HepG2 (cell line): Measurements from ENCODE around the gene IBA57. TPM values are rescaled to one million over a fixed set of nuclear protein-coding genes. Genes with fewer than 3 reads are reported as not detected.
A peak's percentile ranks its signal among the peaks of the same experiment; 100 is the strongest.

Experiments used
- ATAC-seq: fragments of 200-7000 bp; cut with Tn5 transposase; 3 replicates; pipeline ENCODE4 v1.9.1; 2020; ENCODE audit warnings: mild to moderate bottlenecking, moderate library complexity
- BruUV-seq: library from RNA; stranded (reverse); fragments of 400-500 nt; replicated peaks from 2 replicates; lab custom pipeline; 2021; lab: Mats Ljungman, UMichigan
- CTCF ChIA-PET: fragments of 300-600 bp; formaldehyde crosslinking; extraction: SDS; loops from one replicate; lab custom pipeline; 2021; ENCODE audit warnings: low total read pairs, inconsistent platforms, low intra/inter-chr PET ratio; lab: Yijun Ruan, JAX
- POLR2A ChIA-PET: fragments of 350-600 bp; sonication (Branson Sonifier 250); formaldehyde crosslinking; loops from one replicate; lab custom pipeline; 2020; ENCODE audit warnings: antibody characterized with exemption, inconsistent platforms; lab: Yijun Ruan, JAX
- DNase-seq: peaks from one replicate; pipeline ENCODE4 v3.0.0-alpha.2; 2015; ENCODE audit warnings: low spot score
- FAIRE-seq: peaks from 3 replicates; lab custom pipeline; 2011; peaks lifted over from hg19 to GRCh38; lab: Jason Lieb, UNC
- H2AFZ ChIP-seq: one replicate; pipeline ENCODE4 v1.6.1; 2011; ENCODE audit warnings: low read length, inconsistent platforms
- H3K27ac ChIP-seq: fragments of 300-600 bp; 3 replicates; pipeline ENCODE4 v1.8.0; 2011; ENCODE audit warnings: mixed run types, mild to moderate bottlenecking, mixed read lengths, low read length, inconsistent platforms; ENCODE audit not compliant: insufficient read depth; ENCODE audit errors: extremely low read length
- H3K27me3 ChIP-seq, 2 experiments: fragments of 200-600 bp in 1 of 2; 2 replicates in 1 of 2; 3 replicates in 1 of 2; pipeline versions ENCODE4 v1.6.0 to v1.8.0; 2011; ENCODE audit warnings: low read length in 2 of 2, mild to moderate bottlenecking in 2 of 2, moderate library complexity in 2 of 2, inconsistent platforms in 1 of 2; ENCODE audit not compliant: insufficient read depth in 2 of 2, control insufficient read depth in 1 of 2
- H3K36me3 ChIP-seq, 2 experiments: fragments of 200-600 bp in 1 of 2; replicated peaks in 1 of 2; 2 replicates in 1 of 2; 3 replicates in 1 of 2; pipeline versions ENCODE4 v1.5.1 to v1.8.0; 2011; ENCODE audit warnings: low read length in 2 of 2, inconsistent platforms in 1 of 2; ENCODE audit not compliant: insufficient read depth in 2 of 2, control insufficient read depth in 1 of 2
- H3K4me1 ChIP-seq: 2 replicates; pipeline ENCODE4 v1.5.1; 2012; ENCODE audit warnings: low read length, inconsistent platforms; ENCODE audit not compliant: insufficient read depth
- H3K4me2 ChIP-seq: 2 replicates; pipeline ENCODE4 v1.6.0; 2011; ENCODE audit warnings: low read depth, low read length, inconsistent platforms
- H3K4me3 ChIP-seq, 3 experiments: fragments of 200-600 bp in 1 of 3; sonication (generic), shearing (Covaris generic) in 1 of 3; replicated peaks in 1 of 3; 2 replicates each; pipeline ENCODE4 v1.5.1; 2011 to 2016; ENCODE audit warnings: low read length in 3 of 3, inconsistent platforms in 2 of 3, low read depth in 2 of 3, mild to moderate bottlenecking in 2 of 3, control low read depth in 1 of 3, mixed read lengths in 1 of 3; ENCODE audit not compliant: insufficient read depth in 1 of 3
- H3K79me2 ChIP-seq: one replicate; pipeline ENCODE4 v1.6.1; 2011; ENCODE audit warnings: low read length, inconsistent platforms; ENCODE audit not compliant: insufficient read depth
- H3K9ac ChIP-seq: 2 replicates; pipeline ENCODE4 v1.6.0; 2011; ENCODE audit warnings: mild to moderate bottlenecking, low read depth, low read length, inconsistent platforms; ENCODE audit not compliant: insufficient read depth
- H3K9me3 ChIP-seq: 2 replicates; pipeline ENCODE4 v1.5.1; 2012; ENCODE audit warnings: mild to moderate bottlenecking, low read length
- H4K20me1 ChIP-seq: 2 replicates; pipeline ENCODE4 v1.6.0; 2011; ENCODE audit warnings: inconsistent platforms, mild to moderate bottlenecking, low read length, moderate library complexity; ENCODE audit not compliant: insufficient read depth
- ARID4A ChIP-seq: sonication (generic); formaldehyde crosslinking; IDR thresholded peaks from 2 replicates; pipeline ENCODE4 v1.5.0; 2020; ENCODE audit warnings: mild to moderate bottlenecking, missing genetic modification reagents, borderline replicate concordance
- CHD4 ChIP-seq: fragments of 200-600 bp; sonication (generic); IDR thresholded peaks from 2 replicates; pipeline ENCODE4 v1.7.0; 2017; ENCODE audit warnings: mild to moderate bottlenecking, low read length, borderline replicate concordance
- DNMT1 ChIP-seq: sonication (generic); formaldehyde crosslinking; IDR thresholded peaks from 2 replicates; pipeline ENCODE4 v1.5.1; 2020; ENCODE audit warnings: mild to moderate bottlenecking, missing genetic modification reagents
- DNMT3B ChIP-seq: conservative IDR thresholded peaks from 2 replicates; pipeline ENCODE4 v1.6.1; 2016; ENCODE audit warnings: missing biosample characterization, control low read depth
- HOXA7 ChIP-seq: sonication (generic); formaldehyde crosslinking; IDR thresholded peaks from 2 replicates; pipeline ENCODE4 v1.8.1; 2022; ENCODE audit warnings: mild to moderate bottlenecking, missing genetic modification reagents, moderate library complexity
- MAF1 ChIP-seq: sonication (generic); formaldehyde crosslinking; IDR thresholded peaks from 2 replicates; pipeline ENCODE4 v1.5.0; 2020; ENCODE audit warnings: missing genetic modification reagents, borderline replicate concordance
- MAFG ChIP-seq: sonication (generic); formaldehyde crosslinking; IDR thresholded peaks from 2 replicates; pipeline ENCODE4 v1.5.1; 2020; ENCODE audit warnings: mild to moderate bottlenecking, missing genetic modification reagents
- MIER2 ChIP-seq: IDR thresholded peaks from 2 replicates; pipeline ENCODE4 v1.6.1; 2016; ENCODE audit warnings: missing biosample characterization, missing genetic modification reagents
- MTA1 ChIP-seq: sonication (generic); formaldehyde crosslinking; IDR thresholded peaks from 2 replicates; pipeline ENCODE4 v1.4.0; 2020; ENCODE audit warnings: missing genetic modification reagents, mild to moderate bottlenecking, borderline replicate concordance
- NCOA5 ChIP-seq: sonication (generic); formaldehyde crosslinking; IDR thresholded peaks from 2 replicates; pipeline ENCODE4 v1.4.0; 2020; ENCODE audit warnings: missing genetic modification reagents
- NFIB ChIP-seq: sonication (generic); formaldehyde crosslinking; IDR thresholded peaks from 2 replicates; pipeline ENCODE4 v1.9.0; 2021; ENCODE audit warnings: missing genetic modification reagents, mild to moderate bottlenecking, borderline replicate concordance
- RBAK ChIP-seq: sonication (generic); formaldehyde crosslinking; IDR thresholded peaks from 2 replicates; pipeline ENCODE4 v1.5.1; 2020; ENCODE audit warnings: mild to moderate bottlenecking, missing genetic modification reagents
- SNAI1 ChIP-seq: sonication (generic); formaldehyde crosslinking; IDR thresholded peaks from 2 replicates; pipeline ENCODE4 v1.5.0; 2020; ENCODE audit warnings: mild to moderate bottlenecking, missing genetic modification reagents, borderline replicate concordance
- ZBTB38 ChIP-seq: sonication (generic); formaldehyde crosslinking; IDR thresholded peaks from 2 replicates; pipeline ENCODE4 v1.5.1; 2020; ENCODE audit warnings: mild to moderate bottlenecking, missing genetic modification reagents
- ZC3H4 ChIP-seq: sonication (generic); formaldehyde crosslinking; IDR thresholded peaks from 2 replicates; pipeline ENCODE4 v1.4.0; 2020; ENCODE audit warnings: missing genetic modification reagents, borderline replicate concordance
- ZKSCAN8 ChIP-seq: IDR thresholded peaks from 2 replicates; pipeline ENCODE4 v1.6.1; 2016; ENCODE audit warnings: borderline replicate concordance, missing genetic modification reagents, missing compliant biosample characterization
- ZNF10 ChIP-seq: sonication (generic); formaldehyde crosslinking; IDR thresholded peaks from 2 replicates; pipeline ENCODE4 v1.4.0; 2020; ENCODE audit warnings: mild to moderate bottlenecking, low read depth, missing genetic modification reagents, borderline replicate concordance
- ZNF263 ChIP-seq: sonication (generic); formaldehyde crosslinking; IDR thresholded peaks from 2 replicates; pipeline ENCODE4 v1.4.0; 2020; ENCODE audit warnings: missing genetic modification reagents
- WGBS: methylation state at CpG from one replicate; pipeline ENCODE4 v1.1.6; 2017; ENCODE audit warnings: low lambda C conversion rate; 5-methylcytosine and 5-hydroxymethylcytosine counted together
- in situ Hi-C: cut with HindIII; loops from 2 replicates; pipeline ENCODE4 v1.10.0; 2017; ENCODE audit warnings: low pct_unique_long_range_greater_than_20kb; ENCODE audit not compliant: extremely low pct_ligation_motif_present
- intact Hi-C: fragments of 100-400 bp; cut with micrococcal nuclease; formaldehyde crosslinking; loops from one replicate; pipeline ENCODE4 v1.10.0; 2022; ENCODE audit not compliant: unreplicated experiment
- polyA plus RNA-seq, 8 experiments: library from polyadenylated mRNA; depleted of rRNA in 3 of 8; stranded (reverse) in 7 of 8; unstranded in 1 of 8; fragments of >200 nt; fragmentation: Illumina TruSeq in 4 of 8; extraction: Trizol in 4 of 8; gene quantifications; 2 replicates each; pipeline versions ENCODE4 v1.2.1 to v1.2.3, GENCODE V29; 2011 to 2016; ENCODE audit warnings: low read depth in 4 of 8, missing spikeins in 1 of 8, mixed read lengths in 1 of 8; ENCODE audit not compliant: insufficient read depth in 1 of 8
- total RNA-seq, 5 experiments: library from RNA; depleted of rRNA; stranded (reverse); fragments of >200 nt; fragmentation: Illumina TruSeq; extraction: Trizol; gene quantifications; 2 replicates each; pipeline ENCODE4 v1.2.3, GENCODE V29; 2016; ENCODE audit warnings: low read depth in 1 of 5

IBA57 gene
- total and polyA plus RNA-seq, 2 of the 13 experiments (the other 11 are each of a cell fraction or from before 2014, with no cell fraction given) = 2.3 to 10.2 TPM

- TF ChIP-seq ZNF10 (no peak), DNMT3B (no peak)
- TF ChIP-seq, all 625 proteins: peak for 0
Measured at GRCh38 chr1:228177721-228178710, 12.4 kb downstream of the IBA57 start (continued).

GRCh38 chr1:228178737-228179684 is 13.4 kb downstream of the IBA57 start:
- Histone ChIP-seq H3K27me3 (no peaks in the 10 kb centered on the region; a peak in 1 of 5 replicates), H3K9ac (no peak overlapping the region), H3K27ac (no peak overlapping the region), H4K20me1 (no peaks in the 10 kb centered on the region), H3K79me2 (no peaks in the 10 kb centered on the region), H3K4me1 (peaks cover 7% of the 10 kb centered on the region), H3K36me3 (no peaks in the 10 kb centered on the region; a peak in 1 of 5 replicates), H3K4me2 (no peak overlapping the region), H3K4me3 (no peak overlapping the region), H3K9me3 (no peaks in the 10 kb centered on the region), H2AFZ (no peak overlapping the region)
- intact Hi-C loops (no loop called here), in situ Hi-C loops (loop anchor here (5.0 kb wide), 1 partner anchor 42 kb away; no protein-coding TSS in a partner anchor)
- FAIRE-seq (no peak), DNase-seq (no peak), ATAC-seq (no peak)
- ChIA-PET POLR2A (no interaction called here), CTCF (no interaction called here)
- BruUV-seq = TSS peak; percentile 32
- WGBS = 91% methylated on average over 12 of the region's 12 CpGs
- TF ChIP-seq NCOA5 (CRISPR knock-in tag) (no peak), ZKSCAN8 (CRISPR knock-in tag) (no peak), ZNF263 (no peak), DNMT1 (no peak), SNAI1 (no peak), CHD4 (no peak), NFIB (CRISPR knock-in tag) (no peak), ZBTB38 (CRISPR knock-in tag) (no peak), ZC3H4 (no peak), ARID4A (CRISPR knock-in tag) (no peak), MTA1 (CRISPR knock-in tag) (no peak), MAFG (CRISPR knock-in tag) (no peak), HOXA7 (CRISPR knock-in tag) (no peak), MIER2 (CRISPR knock-in tag) (no peak), MAF1 (CRISPR knock-in tag) (no peak), RBAK (no peak)
